GM12865 (cell line): Measurements from ENCODE around the gene TRIM44.

ENCODE experiments used
- DNase-seq: peaks from one replicate; pipeline ENCODE4 v3.0.0; 2010; ENCODE audit warnings: low read depth
- H3K4me3 ChIP-seq: 2 replicates; pipeline ENCODE4 v1.5.1; 2011; ENCODE audit warnings: mild to moderate bottlenecking, low read depth, low read length, control low read depth
- CTCF ChIP-seq: IDR thresholded peaks from 2 replicates; pipeline ENCODE4 v1.5.1; 2011; ENCODE audit warnings: low read length, control low read depth, low read depth, inconsistent platforms; ENCODE audit not compliant: insufficient read depth; ENCODE audit errors: missing control alignments

The TRIM44 gene

GRCh38 chr11:35866601-35867000, 204.0 kb downstream of the TRIM44 start:
- H3K4me3 ChIP-seq = no peak overlapping the region
- TF ChIP-seq CTCF = no peak
- no peak for DNase-seq
